Measurements from ENCODE around the gene NUP214.
"Not testable (repeated sequence)": the region's sequence is repeated elsewhere in the genome, so short reads cannot be mapped to it uniquely, and the experiment has no call there.

Gene NUP214

DNA sequence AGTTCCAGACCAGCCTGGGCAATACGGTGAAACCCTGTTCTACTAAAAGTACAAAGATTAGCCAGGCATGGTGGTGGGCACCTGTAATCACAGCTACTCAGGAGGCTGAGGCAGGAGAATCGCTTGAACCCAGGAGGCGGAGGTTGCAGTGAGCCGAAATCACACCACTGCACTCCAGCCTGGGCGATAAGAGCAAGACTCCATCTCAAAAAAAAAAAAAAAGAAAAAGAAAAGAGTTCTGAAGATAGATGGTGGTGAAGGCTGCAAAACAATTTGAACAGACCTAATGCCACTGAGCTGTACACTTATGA is 137.6 kb downstream of the NUP214 start:
- not testable (repeated sequence) for H3K9ac ChIP-seq (ENCODE audit: low read depth in 1 of 2, low read length in 2 of 2); H3K36me3 ChIP-seq (ENCODE audit: control insufficient read depth in 2 of 2, insufficient read depth in 2 of 2, low read length in 2 of 2); H3K4me1 ChIP-seq (ENCODE audit: control insufficient read depth in 2 of 2, insufficient read depth in 2 of 2, low read length in 2 of 2); H3K27ac ChIP-seq (ENCODE audit: low read depth in 2 of 2, low read length in 2 of 2); H3K9me3 ChIP-seq (ENCODE audit: control insufficient read depth in 2 of 2, low read length in 2 of 2); H3K4me3 ChIP-seq (ENCODE audit: low read length in 2 of 2); H3K27me3 ChIP-seq (ENCODE audit: control insufficient read depth in 2 of 2, insufficient read depth in 2 of 2, low read length in 2 of 2)

DNA sequence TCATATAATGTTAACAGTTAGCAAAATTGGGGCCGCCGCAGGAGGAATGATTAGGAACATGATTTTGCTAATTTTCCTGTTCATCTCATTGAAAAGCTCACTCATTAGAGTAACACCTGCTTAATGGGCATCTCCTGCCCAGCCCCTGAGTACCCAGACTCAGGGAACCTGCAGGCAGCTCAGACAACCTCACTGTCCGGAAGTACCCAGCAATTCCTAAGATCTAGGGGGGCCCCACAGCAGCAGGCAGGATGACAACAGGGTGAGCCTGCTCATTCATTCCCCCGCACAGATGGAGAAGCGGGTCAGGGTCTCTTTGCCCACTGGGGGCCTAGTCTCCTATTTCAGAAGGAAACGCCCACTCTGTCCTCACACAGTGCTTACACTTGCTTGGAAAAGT is 138.3 kb downstream of the NUP214 start:
- no peaks in the 10 kb centered on the region for H3K9me3 ChIP-seq (ENCODE audit: control insufficient read depth in 2 of 2, low read length in 2 of 2)
- H3K4me1 ChIP-seq (ENCODE audit: control insufficient read depth in 2 of 2, insufficient read depth in 2 of 2, low read length in 2 of 2), result peaks cover 2 to 4% of the 10 kb centered on the region in 2 donors
- H3K9ac ChIP-seq (ENCODE audit: low read depth in 1 of 2, low read length in 2 of 2), result no peak overlapping the region
- no peaks in the 10 kb centered on the region for H3K27me3 ChIP-seq (ENCODE audit: control insufficient read depth in 2 of 2, insufficient read depth in 2 of 2, low read length in 2 of 2)
- no peak overlapping the region for H3K27ac ChIP-seq (ENCODE audit: low read depth in 2 of 2, low read length in 2 of 2)
- no peak overlapping the region for H3K4me3 ChIP-seq (ENCODE audit: low read length in 2 of 2)
- H3K36me3 ChIP-seq (ENCODE audit: control insufficient read depth in 2 of 2, insufficient read depth in 2 of 2, low read length in 2 of 2), result peaks cover 3 to 8% of the 10 kb centered on the region in 2 donors

DNA sequence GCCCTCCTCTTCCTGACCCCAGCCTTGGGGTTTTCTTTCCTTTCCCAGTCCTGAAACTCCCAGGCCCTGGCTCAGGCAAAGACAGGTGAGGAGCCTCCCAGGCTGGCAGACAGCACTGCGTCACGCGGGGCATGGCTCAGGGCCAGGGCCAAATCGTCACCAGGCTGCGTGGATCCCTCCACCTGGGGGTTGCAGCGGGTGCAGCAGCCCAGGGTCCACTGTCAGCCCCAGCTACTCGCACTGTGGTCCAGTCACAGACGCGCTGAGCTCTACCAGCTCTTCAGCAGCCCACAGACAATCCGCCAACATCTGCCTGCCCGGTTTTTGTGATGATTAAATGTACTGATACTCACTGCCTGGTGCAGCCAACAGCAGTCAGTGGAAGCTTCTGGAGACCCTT is 138.8 kb downstream of the NUP214 start:
- Histone ChIP-seq H3K36me3 (ENCODE audit: control insufficient read depth in 2 of 2, insufficient read depth in 2 of 2, low read length in 2 of 2) (peaks cover 3 to 8% of the 10 kb centered on the region in 2 donors), H3K27me3 (ENCODE audit: control insufficient read depth in 2 of 2, insufficient read depth in 2 of 2, low read length in 2 of 2) (no peaks in the 10 kb centered on the region), H3K4me3 (ENCODE audit: low read length in 2 of 2) (no peak overlapping the region), H3K27ac (ENCODE audit: low read depth in 2 of 2, low read length in 2 of 2) (peak overlapping the region in 1 of 2 donors; percentile 9), H3K9me3 (ENCODE audit: control insufficient read depth in 2 of 2, low read length in 2 of 2) (no peaks in the 10 kb centered on the region), H3K4me1 (ENCODE audit: control insufficient read depth in 2 of 2, insufficient read depth in 2 of 2, low read length in 2 of 2) (peaks cover 2 to 6% of the 10 kb centered on the region in 2 donors), H3K9ac (ENCODE audit: low read depth in 1 of 2, low read length in 2 of 2) (no peak overlapping the region)

- Histone ChIP-seq H3K9me3 (ENCODE audit: control insufficient read depth in 2 of 2, low read length in 2 of 2) (no peaks in the 10 kb centered on the region), H3K36me3 (ENCODE audit: control insufficient read depth in 2 of 2, insufficient read depth in 2 of 2, low read length in 2 of 2) (no peaks in the 10 kb centered on the region), H3K27ac (ENCODE audit: low read depth in 2 of 2, low read length in 2 of 2) (no peak overlapping the region), H3K27me3 (ENCODE audit: control insufficient read depth in 2 of 2, insufficient read depth in 2 of 2, low read length in 2 of 2) (no peaks in the 10 kb centered on the region), H3K4me1 (ENCODE audit: control insufficient read depth in 2 of 2, insufficient read depth in 2 of 2, low read length in 2 of 2) (peaks cover 6 to 7% of the 10 kb centered on the region in 2 donors), H3K9ac (ENCODE audit: low read depth in 1 of 2, low read length in 2 of 2) (no peak overlapping the region), H3K4me3 (ENCODE audit: low read length in 2 of 2) (no peak overlapping the region)
Measured at GRCh38 chr9:131266266-131267229, 141.2 kb downstream of the NUP214 start.

GRCh38 chr9:131270171-131271015 is 145.0 kb downstream of the NUP214 start:
- peak overlapping the region in 1 of 2 donors; percentile 47 for H3K9ac ChIP-seq (ENCODE audit: low read depth in 1 of 2, low read length in 2 of 2)
- H3K9me3 ChIP-seq (ENCODE audit: control insufficient read depth in 2 of 2, low read length in 2 of 2), result no peaks in the 10 kb centered on the region
- H3K4me3 ChIP-seq (ENCODE audit: low read length in 2 of 2), result peak overlapping the region in 1 of 2 donors; percentile 53
- no peaks in the 10 kb centered on the region for H3K36me3 ChIP-seq (ENCODE audit: control insufficient read depth in 2 of 2, insufficient read depth in 2 of 2, low read length in 2 of 2)
- H3K27me3 ChIP-seq (ENCODE audit: control insufficient read depth in 2 of 2, insufficient read depth in 2 of 2, low read length in 2 of 2), result peaks cover 0 to 4% of the 10 kb centered on the region in 2 donors
- peak overlapping the region; percentile 65 to 83 for H3K27ac ChIP-seq (ENCODE audit: low read depth in 2 of 2, low read length in 2 of 2)
- peaks cover 4 to 6% of the 10 kb centered on the region in 2 donors for H3K4me1 ChIP-seq (ENCODE audit: control insufficient read depth in 2 of 2, insufficient read depth in 2 of 2, low read length in 2 of 2)

DNA sequence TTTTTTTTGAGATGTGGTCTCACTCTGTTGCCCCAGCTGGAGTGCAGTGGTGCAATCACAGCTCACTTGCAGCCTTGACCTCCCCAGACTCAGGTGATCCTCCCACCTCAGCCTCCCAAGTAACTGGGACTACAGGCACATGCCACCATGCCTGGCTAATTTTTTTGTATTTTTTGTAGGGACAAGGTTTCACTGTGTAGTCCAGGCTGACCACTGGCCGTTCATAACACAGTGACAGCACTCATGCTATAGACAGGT is 145.6 kb downstream of the NUP214 start:
- not testable (repeated sequence) for H3K36me3 ChIP-seq (ENCODE audit: control insufficient read depth in 2 of 2, insufficient read depth in 2 of 2, low read length in 2 of 2); H3K4me1 ChIP-seq (ENCODE audit: control insufficient read depth in 2 of 2, insufficient read depth in 2 of 2, low read length in 2 of 2); H3K9ac ChIP-seq (ENCODE audit: low read depth in 1 of 2, low read length in 2 of 2); H3K9me3 ChIP-seq (ENCODE audit: control insufficient read depth in 2 of 2, low read length in 2 of 2); H3K4me3 ChIP-seq (ENCODE audit: low read length in 2 of 2); H3K27me3 ChIP-seq (ENCODE audit: control insufficient read depth in 2 of 2, insufficient read depth in 2 of 2, low read length in 2 of 2)
- peak overlapping the region in 1 of 2 donors; percentile 83 for H3K27ac ChIP-seq (ENCODE audit: low read depth in 2 of 2, low read length in 2 of 2)

DNA sequence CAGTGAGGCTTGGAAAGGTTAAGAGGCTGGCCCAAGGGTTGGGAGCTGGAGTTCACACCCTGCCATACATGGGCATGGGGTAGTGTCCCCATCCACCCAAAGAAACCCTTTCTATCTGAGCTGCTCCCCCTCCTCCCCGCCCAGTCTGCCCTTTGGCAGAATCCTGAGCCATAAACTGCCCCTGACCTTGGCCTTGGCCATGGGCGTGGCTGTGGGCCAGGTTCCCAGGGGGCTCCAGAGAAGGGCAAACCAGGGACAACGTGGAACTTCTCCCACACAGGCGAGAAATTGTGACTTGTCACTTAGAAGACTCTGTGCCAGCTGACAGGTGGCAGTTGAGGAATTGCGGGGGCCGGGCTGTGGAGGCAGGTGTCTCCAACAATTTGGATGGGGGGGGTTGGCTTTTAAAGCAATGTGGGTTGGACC is 146.1 kb downstream of the NUP214 start:
- Histone ChIP-seq H3K27ac (ENCODE audit: low read depth in 2 of 2, low read length in 2 of 2) (peak overlapping the region in 1 of 2 donors; percentile 83), H3K36me3 (ENCODE audit: control insufficient read depth in 2 of 2, insufficient read depth in 2 of 2, low read length in 2 of 2) (no peaks in the 10 kb centered on the region), H3K4me1 (ENCODE audit: control insufficient read depth in 2 of 2, insufficient read depth in 2 of 2, low read length in 2 of 2) (peaks cover 4% of the 10 kb centered on the region in 2 donors), H3K27me3 (ENCODE audit: control insufficient read depth in 2 of 2, insufficient read depth in 2 of 2, low read length in 2 of 2) (peaks cover 7 to 8% of the 10 kb centered on the region in 2 donors), H3K4me3 (ENCODE audit: low read length in 2 of 2) (no peak overlapping the region), H3K9me3 (ENCODE audit: control insufficient read depth in 2 of 2, low read length in 2 of 2) (no peaks in the 10 kb centered on the region), H3K9ac (ENCODE audit: low read depth in 1 of 2, low read length in 2 of 2) (no peak overlapping the region)

GRCh38 chr9:131272212-131272611 is 146.8 kb downstream of the NUP214 start:
- H3K36me3 ChIP-seq (ENCODE audit: control insufficient read depth in 2 of 2, insufficient read depth in 2 of 2, low read length in 2 of 2), result no peaks in the 10 kb centered on the region
- peaks cover 4% of the 10 kb centered on the region in 2 donors for H3K4me1 ChIP-seq (ENCODE audit: control insufficient read depth in 2 of 2, insufficient read depth in 2 of 2, low read length in 2 of 2)
- H3K27me3 ChIP-seq (ENCODE audit: control insufficient read depth in 2 of 2, insufficient read depth in 2 of 2, low read length in 2 of 2), result peaks cover 7 to 8% of the 10 kb centered on the region in 2 donors
- no peaks in the 10 kb centered on the region for H3K9me3 ChIP-seq (ENCODE audit: control insufficient read depth in 2 of 2, low read length in 2 of 2)
- H3K27ac ChIP-seq (ENCODE audit: low read depth in 2 of 2, low read length in 2 of 2), result peak overlapping the region; percentile 23 to 58
- H3K9ac ChIP-seq (ENCODE audit: low read depth in 1 of 2, low read length in 2 of 2), result no peak overlapping the region
- peak overlapping the region in 1 of 2 donors; percentile 20 for H3K4me3 ChIP-seq (ENCODE audit: low read length in 2 of 2)

DNA sequence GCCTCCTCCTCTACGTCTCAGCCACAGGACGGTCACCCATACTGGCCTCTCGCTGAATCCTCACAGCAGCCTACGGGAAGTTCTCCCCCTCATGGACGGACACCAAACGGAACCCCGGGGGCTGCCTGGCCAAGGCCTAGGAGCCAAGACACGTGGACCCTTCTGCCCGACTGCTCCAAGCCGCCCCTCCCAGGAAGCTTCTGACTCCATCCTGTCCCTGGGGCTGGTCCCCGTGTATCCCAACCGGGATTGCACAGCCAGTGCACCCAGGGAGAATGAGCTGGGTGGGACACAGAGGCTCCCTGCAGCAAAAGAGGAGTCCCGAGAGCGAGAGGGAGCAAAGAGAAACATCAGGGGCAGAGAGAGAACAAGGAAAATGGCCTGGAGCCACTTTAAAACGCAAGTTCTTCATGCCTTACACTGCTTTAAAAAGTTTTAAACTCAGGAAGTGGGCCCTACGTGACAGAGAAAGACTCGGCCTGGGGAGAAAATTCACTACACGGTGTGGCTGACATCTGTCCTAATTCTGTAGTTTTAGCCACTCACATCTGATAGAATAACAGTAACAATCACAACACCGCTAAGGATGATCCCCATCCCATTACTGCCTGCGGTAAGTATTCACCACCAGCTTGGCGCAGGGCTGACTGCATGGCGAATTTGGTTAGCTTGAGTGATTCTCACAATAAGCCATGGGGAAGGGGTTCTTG is 147.9 kb downstream of the NUP214 start:
- H3K4me1 ChIP-seq (ENCODE audit: control insufficient read depth in 2 of 2, insufficient read depth in 2 of 2, low read length in 2 of 2), result peaks cover 6 to 7% of the 10 kb centered on the region in 2 donors
- H3K9ac ChIP-seq (ENCODE audit: low read depth in 1 of 2, low read length in 2 of 2), result peak overlapping the region; percentile 38 to 74
- H3K36me3 ChIP-seq (ENCODE audit: control insufficient read depth in 2 of 2, insufficient read depth in 2 of 2, low read length in 2 of 2), result no peaks in the 10 kb centered on the region
- peaks cover 7 to 8% of the 10 kb centered on the region in 2 donors for H3K27me3 ChIP-seq (ENCODE audit: control insufficient read depth in 2 of 2, insufficient read depth in 2 of 2, low read length in 2 of 2)
- H3K4me3 ChIP-seq (ENCODE audit: low read length in 2 of 2), result peak overlapping the region; percentile 72 to 80
- peak overlapping the region; percentile 62 to 79 for H3K27ac ChIP-seq (ENCODE audit: low read depth in 2 of 2, low read length in 2 of 2)
- H3K9me3 ChIP-seq (ENCODE audit: control insufficient read depth in 2 of 2, low read length in 2 of 2), result no peaks in the 10 kb centered on the region

Data from mucosa of rectum (tissue), 2 donors.